Measurements from ENCODE around the gene ZBTB7B.

ZBTB7B gene

GRCh38 chr1:155002464-155003226 is at the start of gene ZBTB7B:
Gene ZBTB7B, plus strand, starts transcription at chr1:155002802. Its CDS starts 11,859 bp downstream, at chr1:155014661.
- DNase-seq, result no peak

GRCh38 chr1:154953611-154954038 is 49.0 kb upstream of the ZBTB7B start:
- DNase-seq, result no peak

GRCh38 chr1:154954541-154954940 is 48.1 kb upstream of the ZBTB7B start:
- no peak for DNase-seq

- peak; percentile 88 for DNase-seq
Observed at GRCh38 chr1:154955039-154955717, 47.4 kb upstream of the ZBTB7B start.

GRCh38 chr1:154955718-154956543 is 46.7 kb upstream of the ZBTB7B start, which contains the start of gene PBXIP1:
Gene PBXIP1, minus strand, starts transcription at chr1:154956099. Its CDS starts 2,378 bp downstream, at chr1:154953721.
- DNase-seq, result peak; percentile 69

- DNase-seq, result peak; percentile 18
Observed at GRCh38 chr1:154956544-154956941, 46.1 kb upstream of the ZBTB7B start.

- peak; percentile 17 for DNase-seq
Observed at GRCh38 chr1:154957091-154957657, 45.4 kb upstream of the ZBTB7B start.

GRCh38 chr1:154958036-154958435 is 44.6 kb upstream of the ZBTB7B start:
- DNase-seq, result no peak

GRCh38 chr1:154958681-154959425 is 43.7 kb upstream of the ZBTB7B start:
- DNase-seq, result peak; percentile 18

GRCh38 chr1:154959426-154959780 is 43.2 kb upstream of the ZBTB7B start:
- no peak for DNase-seq

GRCh38 chr1:154960446-154961136 is 42.0 kb upstream of the ZBTB7B start:
- DNase-seq, result no peak

GRCh38 chr1:154961207-154962155 is 41.1 kb upstream of the ZBTB7B start, which contains the start of gene PYGO2:
Gene PYGO2, minus strand, starts transcription at chr1:154961782. Its CDS starts 206 bp downstream, at chr1:154961576.
- DNase-seq, result peak; percentile 86

- no peak for DNase-seq
Observed at GRCh38 chr1:154962156-154962749, 40.3 kb upstream of the ZBTB7B start.

GRCh38 chr1:154962795-154963330 is 39.7 kb upstream of the ZBTB7B start:
- DNase-seq, result no peak

GRCh38 chr1:154963643-154964042 is 39.0 kb upstream of the ZBTB7B start:
- no peak for DNase-seq

GRCh38 chr1:154964359-154964758 is 38.2 kb upstream of the ZBTB7B start:
- no peak for DNase-seq

- DNase-seq, result no peak
Observed at GRCh38 chr1:154966111-154966510, 36.5 kb upstream of the ZBTB7B start.

GRCh38 chr1:154967331-154967950 is 35.2 kb upstream of the ZBTB7B start:
- DNase-seq, result no peak

- DNase-seq, result no peak
Observed at GRCh38 chr1:154968731-154969130, 33.9 kb upstream of the ZBTB7B start.
